HG03135 (cell line): ENCODE measurements around the gene RCAN2.

Source experiments
- ATAC-seq: cut with Tn5 transposase; IDR thresholded peaks from one replicate; pipeline ENCODE4 v1.9.1; 2021; ENCODE audit warnings: mild to moderate bottlenecking, moderate library complexity; ENCODE audit not compliant: unreplicated experiment

RCAN2 gene

GRCh38 chr6:46262928-46263706, 228.1 kb downstream of the RCAN2 start:
- no peak for ATAC-seq

- no peak for ATAC-seq
Observed at GRCh38 chr6:46258249-46258648, 233.0 kb downstream of the RCAN2 start.

GRCh38 chr6:46255528-46255927, 235.7 kb downstream of the RCAN2 start:
- no peak for ATAC-seq

- ATAC-seq, result no peak
Observed at GRCh38 chr6:46254946-46255345, 236.3 kb downstream of the RCAN2 start.

- no peak for ATAC-seq
Observed at GRCh38 chr6:46254331-46254730, 236.9 kb downstream of the RCAN2 start.

- no peak for ATAC-seq
Observed at GRCh38 chr6:46251583-46252339, 239.5 kb downstream of the RCAN2 start.

- ATAC-seq, result no peak
Observed at GRCh38 chr6:46248143-46248542, 243.1 kb downstream of the RCAN2 start.

- no peak for ATAC-seq
Observed at GRCh38 chr6:46246727-46247126, 244.5 kb downstream of the RCAN2 start.

- ATAC-seq, result no peak
Observed at GRCh38 chr6:46246081-46246480, 245.2 kb downstream of the RCAN2 start.

- ATAC-seq, result no peak
Observed at GRCh38 chr6:46244670-46245069, 246.6 kb downstream of the RCAN2 start.

GRCh38 chr6:46243754-46244153, 247.5 kb downstream of the RCAN2 start:
- no peak for ATAC-seq

- ATAC-seq, result no peak
Observed at GRCh38 chr6:46242921-46243320, 248.3 kb downstream of the RCAN2 start.

- no peak for ATAC-seq
Observed at GRCh38 chr6:46240866-46241565, 250.2 kb downstream of the RCAN2 start.

GRCh38 chr6:46236752-46237151, 254.5 kb downstream of the RCAN2 start:
- ATAC-seq, result no peak

GRCh38 chr6:46235242-46235641, 256.0 kb downstream of the RCAN2 start:
- no peak for ATAC-seq

- no peak for ATAC-seq
Observed at GRCh38 chr6:46234700-46235099, 256.5 kb downstream of the RCAN2 start.

GRCh38 chr6:46234156-46234556, 257.1 kb downstream of the RCAN2 start:
- ATAC-seq, result no peak

- no peak for ATAC-seq
Observed at GRCh38 chr6:46233129-46233528, 258.1 kb downstream of the RCAN2 start.

- ATAC-seq, result no peak
Observed at GRCh38 chr6:46222286-46222685, 269.0 kb downstream of the RCAN2 start.

GRCh38 chr6:46221222-46221793, 269.9 kb downstream of the RCAN2 start:
- peak; percentile 66 for ATAC-seq
